Activated T-helper 17 cell treated with anti-CD3 and anti-CD28 coated beads, Interleukin-2, amount 50 U/mL, for 72 hours (primary cell): ENCODE results near the gene CLIC4. TPM values are rescaled to one million over a fixed set of nuclear protein-coding genes. Genes with fewer than 3 reads are reported as not detected.
"Not testable (repeated sequence)": the region's sequence is repeated elsewhere in the genome, so short reads cannot be mapped to it uniquely, and the experiment has no call there.

Source experiments
- ATAC-seq: fragments of 150-1000 bp; cut with Tn5 transposase; replicated peaks from 2 replicates; pipeline ENCODE4 v1.10.0; 2021; ENCODE audit warnings: mild to moderate bottlenecking, moderate library complexity
- H3K27ac Mint-ChIP-seq: one replicate; pipeline ENCODE4 v1.8.0; 2022; ENCODE audit warnings: mixed read lengths
- H3K27me3 Mint-ChIP-seq: one replicate; pipeline ENCODE4 v1.8.0; 2022; ENCODE audit warnings: mixed read lengths
- H3K36me3 Mint-ChIP-seq: one replicate; pipeline ENCODE4 v1.8.0; 2022; ENCODE audit warnings: low read depth, mild to moderate bottlenecking, mixed read lengths
- H3K4me1 Mint-ChIP-seq: one replicate; pipeline ENCODE4 v1.8.0; 2022; ENCODE audit warnings: mixed read lengths
- H3K4me3 Mint-ChIP-seq: one replicate; pipeline ENCODE4 v1.8.0; 2022; ENCODE audit warnings: mild to moderate bottlenecking, mixed read lengths
- H3K9me3 Mint-ChIP-seq: one replicate; pipeline ENCODE4 v1.8.0; 2022; ENCODE audit warnings: mixed read lengths
- total RNA-seq, 2 donors: library from RNA; stranded (reverse); gene quantifications; one replicate each; pipeline ENCODE4 v1.2.3, GENCODE V29; 2022

Gene CLIC4
- total RNA-seq, 2 donors from 2014 or later = 8.9 to 13.8 TPM

- Mint-ChIP-seq H3K36me3 (no peaks in the 10 kb centered on the region), H3K27me3 (peaks cover 3% of the 10 kb centered on the region), H3K4me1 (peaks cover 8% of the 10 kb centered on the region), H3K27ac (no peak overlapping the region), H3K9me3 (no peaks in the 10 kb centered on the region), H3K4me3 (no peak overlapping the region)
- no peak for ATAC-seq
Measured at GRCh38 chr1:24749886-24750285, 4.6 kb downstream of the CLIC4 start.

- no peaks in the 10 kb centered on the region for H3K9me3 Mint-ChIP-seq
- H3K36me3 Mint-ChIP-seq = no peaks in the 10 kb centered on the region
- peaks cover 8% of the 10 kb centered on the region for H3K4me1 Mint-ChIP-seq
- no peak overlapping the region for H3K27ac Mint-ChIP-seq
- ATAC-seq = no peak
- H3K4me3 Mint-ChIP-seq = no peak overlapping the region
- peaks cover 3% of the 10 kb centered on the region for H3K27me3 Mint-ChIP-seq
Measured at GRCh38 chr1:24751833-24752232, 6.6 kb downstream of the CLIC4 start.

GRCh38 chr1:24752305-24752704, 7.1 kb downstream of the CLIC4 start:
- Mint-ChIP-seq H3K9me3 (no peaks in the 10 kb centered on the region), H3K27me3 (peaks cover 3% of the 10 kb centered on the region), H3K36me3 (no peaks in the 10 kb centered on the region), H3K27ac (no peak overlapping the region), H3K4me1 (peaks cover 8% of the 10 kb centered on the region), H3K4me3 (no peak overlapping the region)
- no peak for ATAC-seq

GRCh38 chr1:24754229-24754628, 9.0 kb downstream of the CLIC4 start:
- Mint-ChIP-seq H3K9me3 (no peaks in the 10 kb centered on the region), H3K36me3 (no peaks in the 10 kb centered on the region), H3K27me3 (peaks cover 3% of the 10 kb centered on the region), H3K27ac (no peak overlapping the region), H3K4me3 (no peak overlapping the region), H3K4me1 (no peaks in the 10 kb centered on the region)
- ATAC-seq = no peak

GRCh38 chr1:24755323-24755722, 10.1 kb downstream of the CLIC4 start:
- not testable (repeated sequence) for H3K27me3 Mint-ChIP-seq, H3K27ac Mint-ChIP-seq, H3K4me1 Mint-ChIP-seq, H3K4me3 Mint-ChIP-seq, H3K9me3 Mint-ChIP-seq, ATAC-seq, H3K36me3 Mint-ChIP-seq

GRCh38 chr1:24756395-24756794, 11.1 kb downstream of the CLIC4 start:
- H3K27ac Mint-ChIP-seq = no peak overlapping the region
- H3K4me1 Mint-ChIP-seq = no peaks in the 10 kb centered on the region
- H3K9me3 Mint-ChIP-seq = no peaks in the 10 kb centered on the region
- H3K36me3 Mint-ChIP-seq = no peaks in the 10 kb centered on the region
- peaks cover 3% of the 10 kb centered on the region for H3K27me3 Mint-ChIP-seq
- H3K4me3 Mint-ChIP-seq = no peak overlapping the region
- ATAC-seq = no peak

- H3K27me3 Mint-ChIP-seq = no peaks in the 10 kb centered on the region
- no peaks in the 10 kb centered on the region for H3K36me3 Mint-ChIP-seq
- H3K4me3 Mint-ChIP-seq = no peak overlapping the region
- H3K4me1 Mint-ChIP-seq = no peaks in the 10 kb centered on the region
- no peaks in the 10 kb centered on the region for H3K9me3 Mint-ChIP-seq
- H3K27ac Mint-ChIP-seq = no peak overlapping the region
- no peak for ATAC-seq
Measured at GRCh38 chr1:24759492-24759891, 14.2 kb downstream of the CLIC4 start.

- Mint-ChIP-seq H3K36me3 (no peaks in the 10 kb centered on the region), H3K27ac (no peak overlapping the region), H3K27me3 (no peaks in the 10 kb centered on the region), H3K4me3 (no peak overlapping the region), H3K4me1 (no peaks in the 10 kb centered on the region), H3K9me3 (no peaks in the 10 kb centered on the region)
- no peak for ATAC-seq
Measured at GRCh38 chr1:24761582-24761981, 16.3 kb downstream of the CLIC4 start.

GRCh38 chr1:24762133-24762676, 17.0 kb downstream of the CLIC4 start:
- Mint-ChIP-seq H3K36me3 (no peaks in the 10 kb centered on the region), H3K9me3 (no peaks in the 10 kb centered on the region), H3K27ac (no peak overlapping the region), H3K4me1 (no peaks in the 10 kb centered on the region), H3K27me3 (no peaks in the 10 kb centered on the region), H3K4me3 (no peak overlapping the region)
- no peak for ATAC-seq

- ATAC-seq = no peak
- no peaks in the 10 kb centered on the region for H3K27me3 Mint-ChIP-seq
- H3K4me1 Mint-ChIP-seq = no peaks in the 10 kb centered on the region
- H3K4me3 Mint-ChIP-seq = no peak overlapping the region
- no peaks in the 10 kb centered on the region for H3K36me3 Mint-ChIP-seq
- H3K27ac Mint-ChIP-seq = no peak overlapping the region
- no peaks in the 10 kb centered on the region for H3K9me3 Mint-ChIP-seq
Measured at GRCh38 chr1:24763671-24764070, 18.4 kb downstream of the CLIC4 start.

GRCh38 chr1:24764439-24764838, 19.2 kb downstream of the CLIC4 start:
- ATAC-seq = no peak
- no peaks in the 10 kb centered on the region for H3K4me1 Mint-ChIP-seq
- no peaks in the 10 kb centered on the region for H3K9me3 Mint-ChIP-seq
- H3K27me3 Mint-ChIP-seq = no peaks in the 10 kb centered on the region
- H3K27ac Mint-ChIP-seq = no peak overlapping the region
- no peak overlapping the region for H3K4me3 Mint-ChIP-seq
- no peaks in the 10 kb centered on the region for H3K36me3 Mint-ChIP-seq

GRCh38 chr1:24764848-24765247, 19.6 kb downstream of the CLIC4 start:
- no peaks in the 10 kb centered on the region for H3K27me3 Mint-ChIP-seq
- no peaks in the 10 kb centered on the region for H3K36me3 Mint-ChIP-seq
- H3K4me1 Mint-ChIP-seq = no peaks in the 10 kb centered on the region
- no peaks in the 10 kb centered on the region for H3K9me3 Mint-ChIP-seq
- H3K4me3 Mint-ChIP-seq = no peak overlapping the region
- H3K27ac Mint-ChIP-seq = no peak overlapping the region
- no peak for ATAC-seq

GRCh38 chr1:24765308-24765988, 20.2 kb downstream of the CLIC4 start:
- Mint-ChIP-seq H3K4me1 (no peaks in the 10 kb centered on the region), H3K27ac (no peak overlapping the region), H3K4me3 (no peak overlapping the region), H3K9me3 (no peaks in the 10 kb centered on the region), H3K27me3 (no peaks in the 10 kb centered on the region), H3K36me3 (no peaks in the 10 kb centered on the region)
- ATAC-seq = no peak

- Mint-ChIP-seq H3K27me3 (no peaks in the 10 kb centered on the region), H3K36me3 (no peaks in the 10 kb centered on the region), H3K4me3 (no peak overlapping the region), H3K27ac (no peak overlapping the region), H3K9me3 (no peaks in the 10 kb centered on the region), H3K4me1 (no peaks in the 10 kb centered on the region)
- ATAC-seq = no peak
Measured at GRCh38 chr1:24767351-24767750, 22.1 kb downstream of the CLIC4 start.

GRCh38 chr1:24768873-24769605, 23.8 kb downstream of the CLIC4 start:
- Mint-ChIP-seq H3K4me1 (no peaks in the 10 kb centered on the region), H3K4me3 (no peak overlapping the region), H3K9me3 (no peaks in the 10 kb centered on the region), H3K27me3 (no peaks in the 10 kb centered on the region), H3K36me3 (no peaks in the 10 kb centered on the region), H3K27ac (no peak overlapping the region)
- no peak for ATAC-seq
